NCI-H2196 (cell line): ENCODE results near the gene CD80.

Experiments used
- DNase-seq: peaks from one replicate; lab custom pipeline; 2025; ENCODE audit not compliant: unreplicated experiment; lab: John Stamatoyannopoulos, UW

CD80 gene

DNA sequence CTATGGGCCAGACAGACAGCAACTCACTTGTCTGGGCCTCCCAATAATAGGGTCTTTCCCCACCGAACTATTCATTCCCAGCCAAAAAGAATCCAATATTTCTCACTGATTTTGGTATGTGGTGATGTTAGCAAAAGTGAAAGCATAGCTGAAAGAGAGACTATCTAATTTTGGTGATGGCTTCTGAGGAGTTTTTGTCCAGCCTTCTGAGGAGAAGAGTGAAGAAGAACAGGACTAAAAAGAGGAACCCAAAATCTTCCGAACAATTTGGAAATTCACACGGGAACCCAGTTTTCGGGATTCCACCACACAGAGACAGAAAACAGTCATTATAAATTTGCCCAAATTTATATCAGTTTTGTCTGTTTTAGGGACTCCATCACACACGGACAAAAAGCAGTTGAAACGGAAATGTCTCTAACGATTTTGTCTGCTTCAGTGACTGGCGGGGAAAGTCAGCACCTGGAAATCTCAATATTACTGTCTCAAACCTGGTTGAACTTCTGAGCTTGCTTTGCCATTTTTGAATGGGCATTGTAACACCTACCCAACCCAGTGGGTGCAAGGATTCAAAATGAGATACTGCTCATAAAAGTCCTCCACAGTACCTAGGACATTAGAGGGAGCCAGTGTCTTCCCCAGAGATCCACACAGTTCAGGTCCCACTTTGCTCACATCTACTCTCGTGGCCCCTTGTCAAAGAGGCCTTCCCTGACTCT lies 9.1 kb downstream of the CD80 start:
- no peak for DNase-seq

DNA sequence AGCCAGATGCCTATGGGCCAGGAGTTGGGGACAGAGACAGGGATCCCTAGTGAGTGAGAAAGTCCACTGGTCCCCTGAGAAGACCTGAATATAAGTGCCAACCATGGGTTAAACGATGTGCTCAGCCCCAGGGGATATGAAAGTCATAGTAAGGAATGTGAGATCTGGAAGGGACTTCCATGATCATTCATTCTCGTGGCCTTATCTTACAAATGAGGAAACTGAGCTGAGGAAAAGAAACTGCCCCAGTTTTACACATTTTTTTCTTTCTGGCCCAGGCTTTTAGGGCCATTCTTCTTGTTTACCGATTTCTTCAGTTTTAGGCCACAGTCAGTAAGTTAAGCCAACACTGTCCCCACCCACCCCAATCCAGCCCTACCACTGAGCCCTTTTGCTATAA lies 11.1 kb downstream of the CD80 start:
- DNase-seq = no peak

DNA sequence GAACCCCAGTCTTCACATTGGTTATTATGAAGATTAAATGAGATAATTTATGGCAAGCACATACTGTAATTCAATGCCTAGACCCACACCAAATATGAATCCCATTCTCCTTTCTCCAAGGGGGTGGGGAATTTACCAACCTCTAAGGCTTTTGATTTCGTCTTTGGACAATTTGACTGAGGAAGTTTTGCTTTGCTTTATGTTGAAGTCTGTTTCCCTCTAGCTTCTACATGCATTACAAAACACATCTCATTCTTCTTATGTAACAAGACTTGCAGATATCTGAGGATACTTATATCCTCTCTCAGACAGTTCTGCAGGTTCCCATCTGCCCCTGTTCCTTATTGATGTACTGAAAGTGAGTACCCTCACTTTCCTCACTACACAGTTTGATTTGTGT lies 12.2 kb downstream of the CD80 start:
- no peak for DNase-seq

DNA sequence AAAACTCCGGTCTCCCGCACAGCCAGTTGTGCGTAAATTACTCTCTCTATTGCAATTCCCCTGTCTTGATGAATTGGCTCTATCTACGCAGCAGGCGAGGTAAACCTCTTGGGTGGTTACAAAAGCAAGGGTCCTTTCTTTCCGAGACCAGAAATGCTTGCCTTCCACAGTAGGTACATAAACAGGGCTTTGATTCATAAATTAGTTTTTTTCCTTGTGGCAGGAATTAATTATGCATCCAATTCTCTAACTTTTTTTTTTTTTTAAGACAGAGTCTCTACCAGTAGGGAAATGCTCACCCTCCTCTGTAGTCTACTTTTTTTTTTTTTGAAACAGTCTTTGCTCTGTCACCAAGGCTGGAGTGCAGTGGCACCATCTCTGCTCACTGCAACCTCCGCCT lies 16.3 kb downstream of the CD80 start:
- DNase-seq = no peak

DNA sequence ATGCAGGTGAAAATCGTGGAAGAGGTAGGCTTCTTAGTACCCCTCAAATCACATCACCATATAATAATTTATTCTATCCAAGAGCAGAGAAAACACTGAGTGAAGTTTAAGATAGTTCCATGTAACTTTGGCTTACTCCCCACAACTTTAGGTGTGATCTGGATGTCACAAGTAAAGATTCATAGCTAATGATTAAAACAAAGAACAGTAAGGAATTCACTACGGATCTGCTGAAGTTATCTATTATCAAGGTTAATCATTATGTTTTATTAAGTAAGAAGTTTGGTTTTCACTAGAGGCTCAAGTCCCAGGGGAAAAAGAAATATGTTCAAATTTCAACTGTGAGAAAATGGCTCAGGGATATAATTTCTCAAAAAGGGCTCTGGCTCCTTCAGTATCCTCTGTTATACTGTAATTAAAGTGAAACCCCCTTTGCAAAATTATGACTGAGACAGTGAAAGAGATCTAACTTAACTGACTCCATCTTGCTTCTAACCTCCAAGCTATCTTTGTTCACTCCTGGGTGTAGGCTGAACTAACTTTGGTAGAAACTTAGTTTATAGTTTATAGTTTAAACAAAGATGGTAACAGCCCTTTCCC lies 17.1 kb downstream of the CD80 start:
- DNase-seq = no peak

DNA sequence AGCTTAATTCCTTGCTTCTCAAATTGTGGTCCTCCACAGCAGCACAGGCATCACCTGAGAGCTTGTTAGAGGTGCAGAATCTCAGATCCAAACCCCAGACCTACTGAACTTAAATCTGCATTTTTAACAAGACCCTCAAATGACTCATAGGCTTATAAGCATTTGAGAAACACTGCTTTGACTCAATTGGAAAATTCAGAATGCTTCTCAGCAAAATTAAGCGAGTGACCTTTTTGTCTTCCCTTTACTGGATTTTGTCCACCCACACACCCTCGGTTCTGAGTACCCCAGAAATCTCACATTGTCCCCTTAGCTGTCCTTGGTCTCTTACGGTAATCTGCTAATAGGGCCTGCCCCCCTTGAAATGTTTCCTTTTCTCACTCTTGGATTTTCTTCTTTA lies 17.9 kb downstream of the CD80 start:
- no peak for DNase-seq

DNA sequence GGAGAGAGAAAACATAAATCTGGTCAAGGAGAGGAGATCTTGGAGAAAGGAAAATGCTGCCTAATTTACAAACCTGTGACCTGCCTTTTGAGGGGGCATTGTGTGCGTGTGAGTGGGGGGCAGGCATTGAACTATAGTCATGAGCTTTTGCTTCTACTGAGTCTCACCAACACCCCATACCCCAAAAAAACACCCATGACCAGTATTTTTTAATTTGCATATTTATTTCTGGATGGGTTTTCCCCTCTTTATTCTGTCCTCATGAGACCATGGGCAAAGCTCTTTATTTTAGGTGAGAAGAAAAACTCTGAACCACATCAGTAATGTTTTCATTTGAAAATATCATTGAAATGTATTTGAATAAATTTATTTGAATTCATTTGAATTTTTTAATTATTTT lies 20.6 kb downstream of the CD80 start:
- DNase-seq = no peak

DNA sequence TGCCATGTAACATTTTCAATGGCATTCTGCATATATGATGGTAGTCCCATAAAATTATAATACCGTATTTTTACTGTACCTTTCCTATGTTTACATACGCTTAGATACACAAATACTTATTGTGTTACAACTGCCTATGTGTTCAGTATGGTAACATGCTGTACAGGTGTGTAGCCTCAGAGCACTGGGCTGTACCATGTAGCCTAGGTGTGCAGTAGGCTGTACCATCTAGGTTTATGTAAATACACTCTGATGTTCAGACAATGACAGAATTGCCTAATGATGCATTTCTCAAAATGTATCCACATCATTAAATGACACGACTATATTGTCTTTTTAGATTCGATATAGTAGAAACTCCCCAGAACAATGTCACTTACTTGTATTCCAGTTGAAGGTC lies 22.7 kb downstream of the CD80 start:
- DNase-seq = no peak

DNA sequence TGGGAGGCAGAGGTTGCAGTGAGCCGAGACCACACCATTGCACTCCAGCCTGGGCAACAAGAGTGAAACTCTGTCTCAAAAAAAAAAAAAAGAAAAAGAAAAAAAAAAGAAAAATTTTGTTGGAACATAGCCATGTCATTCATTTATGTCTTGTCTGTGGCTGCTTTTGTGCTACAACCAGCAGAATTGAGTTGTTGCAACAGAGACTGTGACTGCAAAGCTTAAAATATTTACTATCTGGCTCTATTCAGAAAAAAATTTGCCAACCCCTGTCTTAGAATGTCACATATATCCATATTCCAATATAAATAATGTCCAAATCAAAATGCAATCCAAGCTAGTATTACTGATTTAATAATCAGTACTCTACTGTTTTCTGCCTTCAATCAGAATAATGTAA lies 25.1 kb downstream of the CD80 start:
- DNase-seq = no peak

DNA sequence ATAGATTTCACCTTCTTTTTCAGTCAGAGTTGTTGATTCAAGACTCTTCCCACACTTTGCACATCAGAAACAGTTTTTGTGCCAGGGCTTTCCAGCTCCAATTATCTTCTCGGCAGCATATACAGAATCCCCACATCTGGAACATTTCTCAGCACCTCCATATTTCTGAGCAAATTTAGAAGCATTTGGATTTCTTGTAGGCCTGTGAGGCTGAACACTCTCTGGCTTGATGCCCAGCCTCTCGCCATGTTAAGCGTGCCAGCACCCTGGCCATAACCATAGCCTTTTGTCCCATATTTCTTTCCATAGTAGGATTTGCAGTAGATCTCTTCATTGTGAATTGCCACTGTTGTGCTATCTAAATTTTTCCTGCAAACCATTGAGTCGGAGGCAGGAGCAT lies 28.3 kb downstream of the CD80 start:
- DNase-seq = no peak

DNA sequence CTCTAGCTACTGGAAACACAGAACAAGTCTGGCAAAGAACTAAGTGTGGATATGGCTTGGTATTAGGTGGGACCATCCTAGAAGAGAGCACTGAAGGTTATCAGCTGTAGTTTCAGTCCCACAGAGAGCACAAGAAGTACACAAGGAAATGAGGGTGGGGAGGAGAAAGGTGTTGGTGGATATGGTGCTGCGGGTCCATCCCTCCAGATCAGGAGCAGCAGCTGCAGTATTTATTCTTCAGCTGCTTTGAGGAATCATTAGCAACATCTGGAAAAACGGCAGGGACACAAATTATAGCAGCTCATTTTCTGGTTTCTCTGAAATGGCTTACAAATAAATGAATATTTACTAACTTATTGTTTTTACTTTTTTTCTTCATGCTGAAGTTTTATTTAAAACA lies 29.0 kb downstream of the CD80 start:
- no peak for DNase-seq

DNA sequence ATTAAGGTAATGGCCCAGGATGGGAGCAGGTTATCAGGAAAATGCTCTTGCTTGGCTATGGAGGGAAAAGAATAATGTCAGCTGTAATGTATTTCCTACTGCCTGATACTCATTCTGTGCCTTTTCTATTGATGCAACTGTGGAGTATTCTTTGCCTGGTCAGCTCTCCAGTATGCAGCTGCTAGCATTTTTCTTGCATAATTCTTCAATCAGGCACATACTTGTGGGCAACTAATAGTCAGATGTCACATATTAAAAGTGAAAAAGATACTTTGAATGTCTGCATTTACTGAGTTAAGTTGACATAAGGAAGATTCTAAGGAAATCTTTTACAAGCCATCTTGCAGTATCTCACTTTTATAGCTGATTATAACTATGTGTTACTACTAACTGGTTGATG lies 29.5 kb downstream of the CD80 start:
- no peak for DNase-seq

DNA sequence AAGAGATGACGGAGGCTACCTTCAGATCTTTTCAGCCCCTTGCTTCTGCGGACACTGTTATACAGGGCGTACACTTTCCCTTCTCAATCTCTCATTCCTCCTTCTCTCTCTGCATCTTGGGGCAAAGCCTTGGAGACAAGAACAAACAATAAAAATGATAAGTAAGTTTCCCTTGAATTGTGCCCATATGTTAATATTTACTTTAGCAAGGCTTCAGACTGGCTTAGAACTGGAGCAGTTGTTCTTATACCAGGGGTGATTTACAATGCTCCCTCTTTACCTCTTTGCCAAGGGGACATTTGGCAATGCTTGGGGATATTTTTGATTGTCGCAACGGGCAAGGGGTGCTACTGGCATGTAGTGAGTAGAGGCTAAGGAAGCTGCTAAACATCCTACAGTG lies 31.7 kb downstream of the CD80 start:
- DNase-seq = no peak

DNA sequence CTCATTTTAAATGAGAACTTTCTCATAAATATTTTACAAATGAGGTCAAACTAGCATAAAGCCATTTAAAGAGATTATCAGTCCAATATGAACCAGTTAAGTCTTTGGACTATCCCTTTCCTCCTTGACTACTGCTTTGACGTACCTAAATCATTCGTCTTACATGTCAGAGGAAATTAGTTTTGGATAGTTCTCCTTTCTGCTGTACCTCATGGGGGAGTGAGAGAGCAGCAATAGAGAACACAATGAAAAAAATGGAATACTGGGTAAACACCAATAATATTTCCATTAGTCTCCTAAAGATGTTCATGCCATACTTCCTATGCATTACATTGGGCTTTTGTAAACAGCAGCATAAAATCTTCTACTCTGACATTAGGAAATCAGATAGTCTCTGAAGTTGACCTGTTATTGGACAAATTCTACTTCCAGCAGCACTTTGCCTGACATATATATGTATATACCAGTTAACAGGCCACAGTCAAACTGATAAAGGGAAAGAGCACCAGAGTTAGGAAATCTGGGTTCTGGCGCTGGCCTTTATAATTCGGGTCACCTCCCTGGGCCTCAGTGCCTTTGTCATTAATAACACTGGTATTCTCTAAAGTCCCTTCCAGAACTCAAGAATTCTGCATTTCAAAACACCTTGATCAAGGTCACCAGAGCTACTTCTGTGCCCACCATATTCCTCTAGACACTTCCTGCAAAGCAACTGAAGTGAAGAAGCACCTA lies 34.3 kb downstream of the CD80 start:
- no peak for DNase-seq

DNA sequence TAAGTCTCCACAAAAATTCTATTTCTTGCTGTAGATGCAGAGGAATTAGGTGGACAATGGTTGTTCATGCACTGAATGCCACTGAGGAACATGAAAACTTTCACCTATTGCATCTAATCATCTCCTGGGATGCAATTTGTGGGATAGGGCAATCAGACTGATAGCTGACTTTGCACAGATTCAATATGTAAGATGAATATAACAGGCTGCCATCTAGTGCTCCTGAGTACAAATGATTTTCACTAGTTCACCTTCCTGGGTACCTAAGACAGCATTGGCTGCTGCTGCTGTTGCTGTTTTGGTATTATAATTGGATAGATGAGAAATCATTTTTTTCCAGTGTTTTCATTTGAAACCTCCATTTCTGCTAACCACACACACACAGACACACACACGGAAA lies 41.4 kb downstream of the CD80 start:
- no peak for DNase-seq

DNA sequence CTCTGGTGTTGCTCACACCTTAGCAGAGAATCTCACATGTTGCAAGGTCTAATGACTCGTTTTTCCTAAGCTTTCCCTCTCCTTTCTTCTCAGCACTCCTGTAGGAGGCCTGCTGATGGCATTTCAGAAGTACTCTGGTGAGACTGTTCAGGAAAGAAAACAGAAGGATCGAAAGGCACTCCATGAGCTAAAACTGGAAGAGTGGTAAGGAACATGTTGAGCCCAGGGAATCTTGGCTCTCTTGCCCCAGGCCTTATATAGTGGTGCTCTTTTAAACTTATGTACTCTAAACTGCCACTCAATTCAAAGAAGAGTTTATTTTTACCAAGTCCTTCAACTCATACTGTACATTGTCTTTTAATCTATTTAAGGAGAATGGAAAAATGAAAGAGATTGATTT lies 42.3 kb downstream of the CD80 start:
- no peak for DNase-seq

DNA sequence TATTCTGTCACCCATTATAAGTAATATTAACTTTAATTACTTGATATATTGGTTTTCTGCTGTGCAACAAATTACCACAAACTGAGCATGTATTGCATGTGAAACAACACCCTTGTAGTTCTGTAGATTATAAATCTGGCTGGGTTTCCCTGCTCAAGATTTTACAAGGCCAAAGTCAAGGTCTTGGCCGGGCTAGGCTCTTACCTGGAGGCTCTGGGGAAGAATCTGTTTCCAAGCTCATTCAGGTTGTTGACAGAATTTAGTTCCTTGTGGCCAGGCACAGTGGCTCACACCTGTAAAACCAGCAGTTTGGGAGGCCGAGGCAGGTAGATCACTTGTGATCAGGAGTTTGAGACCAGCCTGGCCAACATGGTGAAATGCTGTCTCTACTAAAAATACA lies 44.8 kb downstream of the CD80 start:
- DNase-seq = no peak

DNA sequence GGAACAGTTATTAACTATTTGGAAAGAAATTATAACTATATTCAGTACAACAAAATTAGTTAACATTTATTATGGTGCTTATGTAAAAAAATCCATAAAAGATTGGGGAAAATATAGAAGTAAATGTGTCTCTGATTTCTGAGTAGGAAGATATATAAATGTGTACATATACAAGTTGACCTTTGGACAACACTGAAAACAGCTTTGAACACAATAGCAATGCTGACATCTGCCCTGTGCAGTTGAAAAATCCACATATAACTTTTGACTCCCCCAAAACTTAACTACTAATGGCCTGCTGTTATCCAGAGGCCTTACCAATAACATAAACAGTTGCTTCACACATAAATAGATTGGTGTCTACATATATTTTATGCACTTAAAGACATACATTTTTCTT lies 48.7 kb downstream of the CD80 start:
- DNase-seq = no peak

DNA sequence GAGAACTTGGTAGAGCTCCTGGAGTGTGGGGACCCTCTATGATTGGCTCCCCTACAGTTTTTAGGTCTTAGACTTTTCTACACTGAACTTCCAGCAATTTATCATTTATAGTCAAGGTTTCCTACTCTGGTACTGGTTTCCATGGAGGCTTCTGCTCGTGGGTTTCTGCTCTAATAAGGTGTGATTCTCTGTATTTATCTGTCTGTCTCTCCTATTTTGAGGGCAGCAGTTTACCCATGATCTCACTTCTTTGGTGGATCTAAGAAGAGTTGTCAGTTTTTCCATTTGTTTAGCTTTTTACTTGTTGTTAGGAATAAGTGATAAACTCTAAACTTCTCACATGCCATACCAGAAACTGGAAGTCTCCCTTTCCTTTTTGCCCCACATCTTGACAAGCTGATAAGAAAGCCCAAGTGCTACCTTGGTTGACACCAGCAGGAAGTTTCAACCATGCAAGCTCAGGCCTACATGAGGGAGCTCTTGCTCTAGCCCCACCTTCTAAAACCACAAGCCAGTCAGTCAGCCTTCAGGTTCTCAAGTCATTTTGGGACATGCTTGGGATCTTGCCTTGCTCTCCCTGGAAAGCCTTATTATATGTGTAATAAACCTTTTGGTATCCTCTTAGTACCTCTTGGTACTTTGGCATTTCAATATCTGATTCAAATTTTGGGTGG lies 51.1 kb downstream of the CD80 start:
- no peak for DNase-seq

DNA sequence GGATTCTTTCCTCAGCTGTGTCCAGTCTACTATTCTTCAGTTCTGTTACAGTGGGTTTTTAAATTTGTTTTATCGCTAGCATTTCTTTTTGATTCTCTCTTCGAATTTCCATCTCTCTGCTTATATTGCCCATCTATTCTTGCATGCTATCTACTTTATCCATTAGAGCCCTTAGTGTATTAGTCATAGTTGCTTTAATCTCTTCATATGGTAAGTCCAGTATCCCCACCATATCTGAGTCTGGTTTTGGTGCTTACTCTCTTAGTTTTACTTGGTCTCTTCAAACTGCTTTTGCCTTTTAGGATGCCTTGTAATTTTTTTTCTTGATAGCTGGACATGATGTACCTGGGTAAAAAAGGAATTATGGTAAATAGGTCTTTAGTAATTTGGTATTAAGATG lies 52.0 kb downstream of the CD80 start:
- no peak for DNase-seq

DNA sequence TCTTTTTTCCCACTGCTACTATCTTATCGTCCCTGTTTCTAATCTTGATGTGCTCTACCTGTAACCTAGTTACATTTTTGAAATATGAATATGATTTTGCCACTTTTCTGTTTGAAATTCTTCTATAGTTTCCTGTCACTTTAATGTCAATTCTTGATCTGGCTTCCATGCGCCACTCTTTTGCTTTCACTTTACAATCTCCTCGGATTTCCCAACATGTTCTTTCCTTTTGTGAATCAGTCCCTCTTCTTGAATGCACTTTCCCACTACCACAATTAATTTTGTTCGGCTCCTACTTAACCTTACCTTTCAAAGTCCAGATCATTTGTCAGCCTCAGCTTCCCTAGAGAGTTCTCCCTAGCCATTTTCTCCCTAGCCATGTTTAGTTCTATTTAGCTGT lies 52.8 kb downstream of the CD80 start:
- no peak for DNase-seq

DNA sequence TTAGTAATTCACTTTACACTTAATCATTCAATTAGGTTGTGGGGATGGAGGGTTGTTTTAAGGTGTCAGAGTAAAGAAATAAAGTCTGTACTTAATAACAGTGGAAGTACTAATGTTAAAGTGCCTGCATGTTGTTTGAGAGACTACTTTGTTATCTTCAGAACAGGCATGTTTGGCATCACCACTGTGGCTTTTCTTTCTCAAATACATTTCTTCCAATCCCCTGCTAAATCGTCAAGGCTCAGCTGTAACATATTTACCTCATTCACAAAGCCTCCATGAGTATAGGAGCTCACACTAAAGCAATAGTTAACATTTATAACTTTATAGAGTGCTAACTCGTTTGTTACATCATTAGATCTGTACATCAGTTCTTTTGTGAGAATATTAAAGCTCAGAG lies 58.5 kb downstream of the CD80 start:
- no peak for DNase-seq
